WTC11 (cell line): Measurements from ENCODE around the gene PTPN13. TPM values are rescaled to one million over a fixed set of nuclear protein-coding genes. Genes with fewer than 3 reads are reported as not detected.

Experiments used
- ATAC-seq: fragments of 200-7000 bp; cut with Tn5 transposase; 2 replicates; pipeline ENCODE4 v1.10.0; 2021; ENCODE audit warnings: mild to moderate bottlenecking, moderate library complexity
- CTCF ChIA-PET: fragments of 300-600 bp; sonication (Branson Sonifier 250); formaldehyde crosslinking; loops from one replicate; lab custom pipeline; 2021; ENCODE audit warnings: antibody characterized with exemption; lab: Charles Lee
- POLR2A ChIA-PET: fragments of 350-600 bp; sonication (Branson Sonifier 250); formaldehyde crosslinking; loops from one replicate; lab custom pipeline; 2021; ENCODE audit warnings: antibody characterized with exemption; lab: Charles Lee
- DNase-seq: peaks from one replicate; pipeline ENCODE4 v3.0.0; 2021; ENCODE audit warnings: low spot score
- H3K27ac Mint-ChIP-seq: 2 replicates; pipeline ENCODE4 v1.8.0; 2021; ENCODE audit warnings: mixed read lengths
- H3K27me3 Mint-ChIP-seq: 2 replicates; pipeline ENCODE4 v1.8.0; 2021; ENCODE audit warnings: low read depth, mild to moderate bottlenecking, moderate library complexity, mixed read lengths
- H3K36me3 Mint-ChIP-seq: 2 replicates; pipeline ENCODE4 v1.8.0; 2021; ENCODE audit warnings: mixed read lengths
- H3K4me1 Mint-ChIP-seq: 2 replicates; pipeline ENCODE4 v1.8.0; 2022; ENCODE audit warnings: mixed read lengths
- H3K4me3 Mint-ChIP-seq: 2 replicates; pipeline ENCODE4 v1.8.0; 2021; ENCODE audit warnings: mild to moderate bottlenecking, moderate library complexity, mixed read lengths
- H3K9me3 Mint-ChIP-seq: 2 replicates; pipeline ENCODE4 v1.8.0; 2021; ENCODE audit warnings: mixed read lengths
- AFF4 ChIP-seq: sonication (generic); formaldehyde crosslinking; IDR thresholded peaks from 2 replicates; pipeline ENCODE4 v1.8.1; 2023; ENCODE audit warnings: mild to moderate bottlenecking, missing genetic modification reagents, borderline replicate concordance
- ATF3 ChIP-seq: sonication (generic); formaldehyde crosslinking; conservative IDR thresholded peaks from 2 replicates; pipeline ENCODE4 v1.8.1; 2022; ENCODE audit warnings: mild to moderate bottlenecking, missing genetic modification reagents
- ETV6 ChIP-seq: sonication (generic); formaldehyde crosslinking; IDR thresholded peaks from 2 replicates; pipeline ENCODE4 v1.8.1; 2022; ENCODE audit warnings: mild to moderate bottlenecking, missing genetic modification reagents
- FOXP1 ChIP-seq: sonication (generic); formaldehyde crosslinking; IDR thresholded peaks from 2 replicates; pipeline ENCODE4 v1.8.0; 2022; ENCODE audit warnings: missing genetic modification reagents, mild to moderate bottlenecking, moderate library complexity, borderline replicate concordance
- GTF2I ChIP-seq: fragments of 250-450 bp; sonication (Bioruptor Pico); conservative IDR thresholded peaks from 2 replicates; pipeline ENCODE4 v1.4.0; 2021; ENCODE audit warnings: mild to moderate bottlenecking
- MAX ChIP-seq: sonication (generic); formaldehyde crosslinking; IDR thresholded peaks from 2 replicates; pipeline ENCODE4 v1.8.0; 2022; ENCODE audit warnings: mild to moderate bottlenecking, missing genetic modification reagents
- MXD4 ChIP-seq: fragments of 250-450 bp; sonication (Bioruptor Pico); IDR thresholded peaks from 2 replicates; pipeline ENCODE4 v1.8.0; 2021; ENCODE audit warnings: mild to moderate bottlenecking, moderate library complexity, borderline replicate concordance
- NR1H2 ChIP-seq: sonication (generic); formaldehyde crosslinking; IDR thresholded peaks from 2 replicates; pipeline ENCODE4 v1.9.0; 2021; ENCODE audit warnings: mild to moderate bottlenecking, moderate library complexity, missing genetic modification reagents
- NR3C1 ChIP-seq: sonication (generic); formaldehyde crosslinking; conservative IDR thresholded peaks from 2 replicates; pipeline ENCODE4 v1.8.1; 2023; ENCODE audit warnings: low read depth, mild to moderate bottlenecking, missing genetic modification reagents
- PRDM15 ChIP-seq: sonication (generic); formaldehyde crosslinking; IDR thresholded peaks from 2 replicates; pipeline ENCODE4 v1.8.0; 2022; ENCODE audit warnings: missing genetic modification reagents
- RELA ChIP-seq: sonication (generic); formaldehyde crosslinking; IDR thresholded peaks from 2 replicates; pipeline ENCODE4 v1.8.1; 2022; ENCODE audit warnings: missing genetic modification reagents, mild to moderate bottlenecking, borderline replicate concordance
- TEAD1 ChIP-seq: sonication (generic); formaldehyde crosslinking; IDR thresholded peaks from 2 replicates; pipeline ENCODE4 v1.8.0; 2022; ENCODE audit warnings: mild to moderate bottlenecking, missing genetic modification reagents
- TP53 ChIP-seq: sonication (generic); formaldehyde crosslinking; IDR thresholded peaks from 2 replicates; pipeline ENCODE4 v1.8.1; 2023; ENCODE audit warnings: mild to moderate bottlenecking, missing genetic modification reagents
- ZNF232 ChIP-seq: sonication (generic); formaldehyde crosslinking; IDR thresholded peaks from 2 replicates; pipeline ENCODE4 v1.8.0; 2022; ENCODE audit warnings: mild to moderate bottlenecking, missing genetic modification reagents
- ZNF416 ChIP-seq: fragments of 250-450 bp; sonication (Bioruptor Pico); IDR thresholded peaks from 2 replicates; pipeline ENCODE4 v1.9.0; 2021; ENCODE audit warnings: mild to moderate bottlenecking, inconsistent platforms
- ZNF671 ChIP-seq: fragments of 250-450 bp; sonication (Bioruptor Pico); IDR thresholded peaks from 2 replicates; pipeline ENCODE4 v1.8.0; 2021; ENCODE audit warnings: mild to moderate bottlenecking
- total RNA-seq: library from RNA; stranded (reverse); gene quantifications from 3 replicates; pipeline ENCODE4 v1.2.3, GENCODE V29; 2021
- TF ChIP-seq, protein P1 (sequence below): sonication (generic); formaldehyde crosslinking; IDR thresholded peaks from 2 replicates; pipeline ENCODE4 v1.8.0; 2023; ENCODE audit warnings: missing genetic modification reagents
- TF ChIP-seq, protein P2 (sequence below): sonication (generic); formaldehyde crosslinking; IDR thresholded peaks from 2 replicates; pipeline ENCODE4 v1.8.1; 2022; ENCODE audit warnings: mild to moderate bottlenecking, missing genetic modification reagents, moderate library complexity, borderline replicate concordance
- TF ChIP-seq, protein P3 (sequence below): sonication (generic); formaldehyde crosslinking; IDR thresholded peaks from 2 replicates; pipeline ENCODE4 v1.8.1; 2023; ENCODE audit warnings: mild to moderate bottlenecking, missing genetic modification reagents
- TF ChIP-seq, protein P4 (sequence below): sonication (generic); formaldehyde crosslinking; conservative IDR thresholded peaks from 2 replicates; pipeline ENCODE4 v1.8.1; 2023; ENCODE audit warnings: mild to moderate bottlenecking, low read depth, missing genetic modification reagents, moderate library complexity

PTPN13 gene
- total RNA-seq, 1 experiment from 2014 or later = 49.7 TPM

GRCh38 chr4:86557526-86557925 is 36.6 kb upstream of the PTPN13 start:
- Mint-ChIP-seq H3K9me3 (no peaks in the 10 kb centered on the region), H3K4me1 (peaks cover 3% of the 10 kb centered on the region), H3K4me3 (no peak overlapping the region), H3K36me3 (no peaks in the 10 kb centered on the region), H3K27me3 (no peaks in the 10 kb centered on the region), H3K27ac (no peak overlapping the region)
- ChIA-PET CTCF (no interaction called here), POLR2A (no interaction called here)
- no peak for ATAC-seq
- no peak for DNase-seq
- TF ChIP-seq RELA (CRISPR knock-in tag) (no peak), ATF3 (CRISPR knock-in tag) (no peak), PRDM15 (no peak), ZNF671 (CRISPR knock-in tag) (no peak), ZNF416 (CRISPR knock-in tag) (no peak), FOXP1 (CRISPR knock-in tag) (no peak), GTF2I (CRISPR knock-in tag) (no peak), MXD4 (CRISPR knock-in tag) (no peak), TP53 (CRISPR knock-in tag) (no peak), ETV6 (CRISPR knock-in tag) (no peak), MAX (CRISPR knock-in tag) (no peak), TEAD1 (CRISPR knock-in tag) (no peak), ZNF232 (no peak), NR1H2 (CRISPR knock-in tag) (no peak), AFF4 (CRISPR knock-in tag) (no peak), NR3C1 (CRISPR knock-in tag) (no peak)
- TF ChIP-seq, protein P1, sequence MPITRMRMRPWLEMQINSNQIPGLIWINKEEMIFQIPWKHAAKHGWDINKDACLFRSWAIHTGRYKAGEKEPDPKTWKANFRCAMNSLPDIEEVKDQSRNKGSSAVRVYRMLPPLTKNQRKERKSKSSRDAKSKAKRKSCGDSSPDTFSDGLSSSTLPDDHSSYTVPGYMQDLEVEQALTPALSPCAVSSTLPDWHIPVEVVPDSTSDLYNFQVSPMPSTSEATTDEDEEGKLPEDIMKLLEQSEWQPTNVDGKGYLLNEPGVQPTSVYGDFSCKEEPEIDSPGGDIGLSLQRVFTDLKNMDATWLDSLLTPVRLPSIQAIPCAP (CRISPR knock-in tag) = no peak
- TF ChIP-seq, protein P2, sequence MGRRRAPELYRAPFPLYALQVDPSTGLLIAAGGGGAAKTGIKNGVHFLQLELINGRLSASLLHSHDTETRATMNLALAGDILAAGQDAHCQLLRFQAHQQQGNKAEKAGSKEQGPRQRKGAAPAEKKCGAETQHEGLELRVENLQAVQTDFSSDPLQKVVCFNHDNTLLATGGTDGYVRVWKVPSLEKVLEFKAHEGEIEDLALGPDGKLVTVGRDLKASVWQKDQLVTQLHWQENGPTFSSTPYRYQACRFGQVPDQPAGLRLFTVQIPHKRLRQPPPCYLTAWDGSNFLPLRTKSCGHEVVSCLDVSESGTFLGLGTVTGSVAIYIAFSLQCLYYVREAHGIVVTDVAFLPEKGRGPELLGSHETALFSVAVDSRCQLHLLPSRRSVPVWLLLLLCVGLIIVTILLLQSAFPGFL (CRISPR knock-in tag) = no peak
- TF ChIP-seq, protein P3, sequence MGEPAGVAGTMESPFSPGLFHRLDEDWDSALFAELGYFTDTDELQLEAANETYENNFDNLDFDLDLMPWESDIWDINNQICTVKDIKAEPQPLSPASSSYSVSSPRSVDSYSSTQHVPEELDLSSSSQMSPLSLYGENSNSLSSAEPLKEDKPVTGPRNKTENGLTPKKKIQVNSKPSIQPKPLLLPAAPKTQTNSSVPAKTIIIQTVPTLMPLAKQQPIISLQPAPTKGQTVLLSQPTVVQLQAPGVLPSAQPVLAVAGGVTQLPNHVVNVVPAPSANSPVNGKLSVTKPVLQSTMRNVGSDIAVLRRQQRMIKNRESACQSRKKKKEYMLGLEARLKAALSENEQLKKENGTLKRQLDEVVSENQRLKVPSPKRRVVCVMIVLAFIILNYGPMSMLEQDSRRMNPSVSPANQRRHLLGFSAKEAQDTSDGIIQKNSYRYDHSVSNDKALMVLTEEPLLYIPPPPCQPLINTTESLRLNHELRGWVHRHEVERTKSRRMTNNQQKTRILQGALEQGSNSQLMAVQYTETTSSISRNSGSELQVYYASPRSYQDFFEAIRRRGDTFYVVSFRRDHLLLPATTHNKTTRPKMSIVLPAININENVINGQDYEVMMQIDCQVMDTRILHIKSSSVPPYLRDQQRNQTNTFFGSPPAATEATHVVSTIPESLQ (CRISPR knock-in tag) = no peak
- TF ChIP-seq, protein P4, sequence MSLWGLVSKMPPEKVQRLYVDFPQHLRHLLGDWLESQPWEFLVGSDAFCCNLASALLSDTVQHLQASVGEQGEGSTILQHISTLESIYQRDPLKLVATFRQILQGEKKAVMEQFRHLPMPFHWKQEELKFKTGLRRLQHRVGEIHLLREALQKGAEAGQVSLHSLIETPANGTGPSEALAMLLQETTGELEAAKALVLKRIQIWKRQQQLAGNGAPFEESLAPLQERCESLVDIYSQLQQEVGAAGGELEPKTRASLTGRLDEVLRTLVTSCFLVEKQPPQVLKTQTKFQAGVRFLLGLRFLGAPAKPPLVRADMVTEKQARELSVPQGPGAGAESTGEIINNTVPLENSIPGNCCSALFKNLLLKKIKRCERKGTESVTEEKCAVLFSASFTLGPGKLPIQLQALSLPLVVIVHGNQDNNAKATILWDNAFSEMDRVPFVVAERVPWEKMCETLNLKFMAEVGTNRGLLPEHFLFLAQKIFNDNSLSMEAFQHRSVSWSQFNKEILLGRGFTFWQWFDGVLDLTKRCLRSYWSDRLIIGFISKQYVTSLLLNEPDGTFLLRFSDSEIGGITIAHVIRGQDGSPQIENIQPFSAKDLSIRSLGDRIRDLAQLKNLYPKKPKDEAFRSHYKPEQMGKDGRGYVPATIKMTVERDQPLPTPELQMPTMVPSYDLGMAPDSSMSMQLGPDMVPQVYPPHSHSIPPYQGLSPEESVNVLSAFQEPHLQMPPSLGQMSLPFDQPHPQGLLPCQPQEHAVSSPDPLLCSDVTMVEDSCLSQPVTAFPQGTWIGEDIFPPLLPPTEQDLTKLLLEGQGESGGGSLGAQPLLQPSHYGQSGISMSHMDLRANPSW (CRISPR knock-in tag) = no peak
